Mesenchymal stem cell (in vitro differentiated cells and primary cell): ENCODE measurements around the gene MAP3K13.

Experiments
- DNase-seq: peaks from one replicate; pipeline ENCODE4 v3.0.0-alpha.2; 2013
- H2AFZ ChIP-seq: one replicate; pipeline ENCODE4 v1.6.1; 2013; ENCODE audit warnings: low read depth, mild to moderate bottlenecking, control low read depth, inconsistent platforms, low read length, moderate library complexity
- H2AK5ac ChIP-seq: 2 replicates; pipeline ENCODE4 v1.6.1; 2013; ENCODE audit warnings: low read length, moderate library complexity, mild to moderate bottlenecking, inconsistent platforms; ENCODE audit not compliant: severe bottlenecking
- H2BK120ac ChIP-seq: one replicate; pipeline ENCODE4 v1.6.1; 2013; ENCODE audit warnings: low read depth, mild to moderate bottlenecking, inconsistent platforms, low read length, moderate library complexity
- H2BK12ac ChIP-seq, 2 experiments: one replicate each; pipeline ENCODE4 v1.6.1; 2013; ENCODE audit warnings: inconsistent platforms in 2 of 2, low read length in 2 of 2, mild to moderate bottlenecking in 2 of 2, moderate library complexity in 2 of 2, control low read depth in 1 of 2
- H2BK15ac ChIP-seq: one replicate; pipeline ENCODE4 v1.6.1; 2013; ENCODE audit warnings: mild to moderate bottlenecking, low read depth, inconsistent platforms; ENCODE audit not compliant: poor library complexity, severe bottlenecking
- H2BK5ac ChIP-seq: 2 replicates; pipeline ENCODE4 v1.6.1; 2013; ENCODE audit warnings: low read depth, mild to moderate bottlenecking, low read length, control low read depth, inconsistent platforms; ENCODE audit not compliant: poor library complexity, severe bottlenecking
- H3K14ac ChIP-seq, 2 experiments: one replicate each; pipeline ENCODE4 v1.6.1; 2013; ENCODE audit warnings: inconsistent platforms in 2 of 2, low read length in 2 of 2, control low read depth in 1 of 2, mild to moderate bottlenecking in 1 of 2, moderate library complexity in 1 of 2
- H3K18ac ChIP-seq, 2 experiments: one replicate each; pipeline ENCODE4 v1.6.1; 2013; ENCODE audit warnings: inconsistent platforms in 2 of 2, low read length in 2 of 2, control low read depth in 1 of 2, low read depth in 1 of 2, mild to moderate bottlenecking in 1 of 2
- H3K23ac ChIP-seq, 2 experiments: one replicate each; pipeline ENCODE4 v1.6.1; 2013; ENCODE audit warnings: inconsistent platforms in 2 of 2, low read length in 2 of 2, mild to moderate bottlenecking in 2 of 2, moderate library complexity in 2 of 2, control low read depth in 1 of 2
- H3K27ac ChIP-seq: 2 replicates; pipeline ENCODE4 v1.5.1; 2013; ENCODE audit warnings: mild to moderate bottlenecking, moderate library complexity, low read length, control low read depth, inconsistent platforms; ENCODE audit not compliant: poor library complexity, severe bottlenecking
- H3K27me3 ChIP-seq, 2 experiments: 2 replicates each; pipeline versions ENCODE4 v1.6.1 to v1.7.0; 2013; ENCODE audit warnings: low read length in 2 of 2, mild to moderate bottlenecking in 2 of 2, moderate library complexity in 2 of 2, control low read depth in 1 of 2, inconsistent platforms in 1 of 2; ENCODE audit not compliant: control insufficient read depth in 1 of 2, insufficient read depth in 1 of 2
- H3K36me3 ChIP-seq, 2 experiments: 2 replicates each; pipeline versions ENCODE4 v1.6.1 to v1.7.0; 2013; ENCODE audit warnings: low read length in 2 of 2, control low read depth in 1 of 2, inconsistent platforms in 1 of 2, low read depth in 1 of 2, mild to moderate bottlenecking in 1 of 2; ENCODE audit not compliant: insufficient read depth in 2 of 2, control insufficient read depth in 1 of 2
- H3K4ac ChIP-seq, 2 experiments: one replicate each; pipeline ENCODE4 v1.6.1; 2013; ENCODE audit warnings: inconsistent platforms in 2 of 2, low read length in 2 of 2, mild to moderate bottlenecking in 2 of 2, moderate library complexity in 2 of 2, control low read depth in 1 of 2, low read depth in 1 of 2
- H3K4me1 ChIP-seq: 2 replicates; pipeline ENCODE4 v1.6.1; 2013; ENCODE audit warnings: low read depth, low read length, control low read depth; ENCODE audit not compliant: control insufficient read depth, insufficient read depth
- H3K4me2 ChIP-seq: 2 replicates; pipeline ENCODE4 v1.6.1; 2013; ENCODE audit warnings: low read length, mild to moderate bottlenecking, inconsistent platforms; ENCODE audit not compliant: poor library complexity, severe bottlenecking
- H3K4me3 ChIP-seq, 2 experiments: 2 replicates each; pipeline versions ENCODE4 v1.5.1 to v1.7.0; 2013; ENCODE audit warnings: low read length in 2 of 2, mild to moderate bottlenecking in 2 of 2, control low read depth in 1 of 2, low read depth in 1 of 2; ENCODE audit not compliant: insufficient read depth in 1 of 2
- H3K79me1 ChIP-seq: replicated peaks from 2 replicates; pipeline ENCODE4 v1.6.1; 2013; ENCODE audit warnings: mild to moderate bottlenecking, control low read depth, low read length, inconsistent platforms; ENCODE audit not compliant: poor library complexity, severe bottlenecking
- H3K9ac ChIP-seq: 2 replicates; pipeline ENCODE4 v1.7.0; 2013; ENCODE audit warnings: mild to moderate bottlenecking, low read length, moderate library complexity
- H3K9me3 ChIP-seq: 2 replicates; pipeline ENCODE4 v1.7.0; 2013; ENCODE audit warnings: mild to moderate bottlenecking, low read length; ENCODE audit not compliant: control insufficient read depth
- H4K8ac ChIP-seq: one replicate; pipeline ENCODE4 v1.6.1; 2013; ENCODE audit warnings: inconsistent platforms, mild to moderate bottlenecking, low read length, moderate library complexity
- H4K91ac ChIP-seq: one replicate; pipeline ENCODE4 v1.6.1; 2013; ENCODE audit warnings: mild to moderate bottlenecking, low read length, inconsistent platforms
- WGBS: methylation state at CpG from one replicate; pipeline ENCODE4 v1.1.7; 2013; ENCODE audit warnings: mixed read lengths; 5-methylcytosine and 5-hydroxymethylcytosine counted together

MAP3K13 gene

GRCh38 chr3:185322101-185322719, 40.7 kb upstream of the MAP3K13 start:
- no peaks in the 10 kb centered on the region for H3K36me3 ChIP-seq
- no peak overlapping the region for H3K18ac ChIP-seq
- no peak overlapping the region for H3K4ac ChIP-seq
- DNase-seq = peak; percentile 12
- no peak overlapping the region for H2BK120ac ChIP-seq
- no peaks in the 10 kb centered on the region for H3K9me3 ChIP-seq
- H2BK15ac ChIP-seq = no peak overlapping the region
- H2AFZ ChIP-seq = no peak overlapping the region
- no peak overlapping the region for H3K27ac ChIP-seq
- H3K4me3 ChIP-seq = no peak overlapping the region
- H2AK5ac ChIP-seq = no peak overlapping the region
- peaks cover 10% of the 10 kb centered on the region for H3K79me1 ChIP-seq
- H3K14ac ChIP-seq = no peak overlapping the region
- H3K23ac ChIP-seq = no peak overlapping the region
- H2BK12ac ChIP-seq = no peak overlapping the region
- 84% methylated on average over 4 of the region's 5 CpGs for WGBS
- no peaks in the 10 kb centered on the region for H3K27me3 ChIP-seq
- H2BK5ac ChIP-seq = no peak overlapping the region
- H4K91ac ChIP-seq = no peak overlapping the region
- H3K4me2 ChIP-seq = no peak overlapping the region
- H4K8ac ChIP-seq = no peak overlapping the region
- H3K4me1 ChIP-seq = no peaks in the 10 kb centered on the region
- no peak overlapping the region for H3K9ac ChIP-seq

DNA sequence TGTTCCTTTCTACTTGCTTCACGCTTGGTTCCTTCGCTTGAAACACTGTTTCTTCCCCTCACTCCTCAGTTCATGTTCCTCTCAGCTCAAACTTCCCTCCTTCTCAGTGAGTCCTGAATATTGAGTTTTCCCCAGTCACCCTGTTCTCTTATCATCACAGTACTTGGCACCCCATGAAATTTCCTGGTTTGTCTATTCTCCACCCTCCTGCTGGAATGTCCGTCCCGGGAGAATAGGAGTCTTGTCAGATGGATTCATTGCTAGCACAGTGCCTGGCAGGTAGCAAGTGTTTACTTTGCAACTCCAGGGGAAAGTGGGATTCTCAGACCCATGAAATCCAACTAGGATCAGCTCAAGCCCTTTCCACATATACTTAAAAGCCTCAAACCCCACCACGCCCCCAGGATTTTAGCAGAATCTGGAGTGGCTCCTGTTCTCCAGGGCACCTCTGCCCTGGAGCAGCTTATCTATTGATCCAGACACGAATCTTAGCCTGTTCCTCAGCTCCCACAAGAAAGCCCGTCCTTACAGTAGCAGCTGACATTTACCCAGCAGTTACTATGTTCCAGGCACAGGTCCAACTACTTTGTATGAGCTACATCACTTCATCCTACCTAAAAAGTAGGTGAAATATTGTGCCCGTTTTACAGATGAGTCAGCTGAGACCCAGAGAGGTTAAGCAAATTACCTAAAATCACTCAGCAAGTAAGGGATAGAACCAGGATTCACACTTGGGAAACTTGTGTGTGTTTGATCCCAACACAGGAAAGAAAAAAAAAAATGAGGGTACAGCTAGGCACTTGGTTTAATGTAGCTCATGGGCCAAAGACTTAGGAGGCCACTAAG, 36.8 kb upstream of the MAP3K13 start:
- 92% methylated on average over 7 of the region's 8 CpGs for WGBS
- DNase-seq = no peak

GRCh38 chr3:185327062-185327461, 35.9 kb upstream of the MAP3K13 start:
- no peak overlapping the region for H2BK5ac ChIP-seq
- H3K79me1 ChIP-seq = peaks cover 17% of the 10 kb centered on the region
- no peak overlapping the region for H3K4me3 ChIP-seq
- no peak for DNase-seq
- no peak overlapping the region for H2BK120ac ChIP-seq
- H3K18ac ChIP-seq = no peak overlapping the region
- no peak overlapping the region for H3K4ac ChIP-seq
- no peak overlapping the region for H2BK12ac ChIP-seq
- 71% methylated on average over 5 of the region's 6 CpGs for WGBS
- H2BK15ac ChIP-seq = no peak overlapping the region
- H3K27me3 ChIP-seq = no peaks in the 10 kb centered on the region
- no peak overlapping the region for H4K91ac ChIP-seq
- H3K4me1 ChIP-seq = no peaks in the 10 kb centered on the region
- H3K23ac ChIP-seq = no peak overlapping the region
- no peak overlapping the region for H3K9ac ChIP-seq
- H4K8ac ChIP-seq = no peak overlapping the region
- H3K4me2 ChIP-seq = no peak overlapping the region
- H3K36me3 ChIP-seq = no peaks in the 10 kb centered on the region
- H2AK5ac ChIP-seq = no peak overlapping the region
- no peak overlapping the region for H3K27ac ChIP-seq
- no peak overlapping the region for H2AFZ ChIP-seq
- no peak overlapping the region for H3K14ac ChIP-seq
- no peaks in the 10 kb centered on the region for H3K9me3 ChIP-seq

More for the DNA sequence above, 36.8 kb upstream of the MAP3K13 start:
- Histone ChIP-seq H3K79me1 (peaks cover 17% of the 10 kb centered on the region), H2BK12ac (no peak overlapping the region), H3K14ac (no peak overlapping the region), H3K4ac (no peak overlapping the region), H3K9me3 (no peaks in the 10 kb centered on the region), H2AK5ac (no peak overlapping the region), H3K27ac (no peak overlapping the region), H4K8ac (no peak overlapping the region), H3K23ac (no peak overlapping the region), H2AFZ (no peak overlapping the region), H3K4me1 (no peaks in the 10 kb centered on the region), H2BK5ac (no peak overlapping the region), H3K18ac (no peak overlapping the region), H3K36me3 (no peaks in the 10 kb centered on the region), H3K27me3 (no peaks in the 10 kb centered on the region), H4K91ac (no peak overlapping the region), H2BK15ac (no peak overlapping the region), H3K4me2 (no peak overlapping the region), H2BK120ac (no peak overlapping the region), H3K4me3 (no peak overlapping the region), H3K9ac (no peak overlapping the region)

DNA sequence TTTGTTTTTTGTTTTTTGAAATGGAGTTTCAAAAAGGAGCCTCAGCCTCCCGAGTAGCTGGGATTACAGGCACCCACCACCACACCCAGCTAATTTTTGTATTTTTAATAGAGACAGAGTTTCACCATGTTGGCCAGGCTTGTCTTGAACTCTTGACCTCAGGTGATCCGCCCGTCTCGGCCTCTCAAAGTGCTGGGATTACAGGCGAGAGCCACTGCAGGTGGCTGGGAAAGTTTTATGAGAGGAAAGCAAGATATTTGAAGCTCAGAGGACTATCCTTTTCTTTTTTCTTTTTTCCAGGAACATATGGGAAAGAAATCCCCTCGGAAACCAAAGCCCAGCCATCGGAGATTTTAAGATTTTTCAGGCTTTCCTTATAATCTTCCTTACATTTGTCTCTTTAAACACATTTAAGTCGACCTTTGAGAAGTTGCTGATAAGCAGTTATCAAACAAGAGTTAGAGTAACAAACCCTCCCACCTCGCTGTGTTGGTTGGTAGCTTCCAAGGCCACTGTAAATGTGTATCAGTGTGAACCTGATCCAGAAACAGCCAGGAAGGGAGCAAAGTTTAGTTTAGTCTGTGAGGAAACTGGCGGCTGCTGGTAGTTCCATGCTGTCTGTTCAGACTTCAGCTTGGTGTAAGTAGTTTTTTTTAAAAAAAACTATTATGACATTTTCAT, 34.5 kb upstream of the MAP3K13 start:
- H3K79me1 ChIP-seq = peaks cover 16% of the 10 kb centered on the region
- H3K4me1 ChIP-seq = no peaks in the 10 kb centered on the region
- 90% methylated on average over 8 of the region's 10 CpGs for WGBS
- no peaks in the 10 kb centered on the region for H3K36me3 ChIP-seq
- no peak overlapping the region for H3K4me2 ChIP-seq
- H4K91ac ChIP-seq = no peak overlapping the region
- H2BK15ac ChIP-seq = no peak overlapping the region
- H3K9ac ChIP-seq = no peak overlapping the region
- H2AFZ ChIP-seq = no peak overlapping the region
- no peak overlapping the region for H3K4me3 ChIP-seq
- H3K18ac ChIP-seq = no peak overlapping the region
- H3K23ac ChIP-seq = no peak overlapping the region
- no peak overlapping the region for H2BK5ac ChIP-seq
- no peak for DNase-seq
- H3K14ac ChIP-seq = no peak overlapping the region
- H2AK5ac ChIP-seq = no peak overlapping the region
- no peak overlapping the region for H4K8ac ChIP-seq
- H3K9me3 ChIP-seq = no peaks in the 10 kb centered on the region
- no peak overlapping the region for H3K4ac ChIP-seq
- H2BK120ac ChIP-seq = no peak overlapping the region
- H3K27ac ChIP-seq = no peak overlapping the region
- H2BK12ac ChIP-seq = no peak overlapping the region
- no peaks in the 10 kb centered on the region for H3K27me3 ChIP-seq
